H1 (cell line): ENCODE results near the gene NR2F1. TPM values are rescaled to one million over a fixed set of nuclear protein-coding genes. Genes with fewer than 3 reads are reported as not detected.

ENCODE experiments used
- CTCF ChIA-PET: fragments of 300-600 bp; sonication (Branson Sonifier 250); formaldehyde crosslinking; loops from one replicate; lab custom pipeline; 2021; ENCODE audit not compliant: partially characterized antibody; lab: Charles Lee
- POLR2A ChIA-PET: fragments of 300-600 bp; sonication (Branson Sonifier 250); formaldehyde crosslinking; loops from one replicate; lab custom pipeline; 2021; ENCODE audit warnings: inconsistent platforms; ENCODE audit not compliant: partially characterized antibody; lab: Charles Lee
- DNase-seq, 2 experiments: peaks; one replicate each; pipeline versions ENCODE4 v3.0.0 to v3.0.0-alpha.2; 2010 to 2022; ENCODE audit warnings: low spot score in 2 of 2, low read depth in 1 of 2, mixed read lengths in 1 of 2
- FAIRE-seq: peaks from 2 replicates; lab custom pipeline; 2011; peaks lifted over from hg19 to GRCh38; lab: Jason Lieb, UNC
- H2AFZ ChIP-seq: 2 replicates; pipeline ENCODE4 v1.8.1; 2012; ENCODE audit warnings: low read length, inconsistent platforms
- H2AK5ac ChIP-seq: 2 replicates; pipeline ENCODE4 v1.6.1; 2013; ENCODE audit warnings: low read depth, low read length
- H2BK120ac ChIP-seq: replicated peaks from 2 replicates; pipeline ENCODE3; 2013; ENCODE audit warnings: low read depth, low read length, inconsistent platforms
- H2BK12ac ChIP-seq: 2 replicates; pipeline ENCODE4 v1.6.1; 2013; ENCODE audit warnings: low read depth, low read length
- H2BK15ac ChIP-seq: 2 replicates; pipeline ENCODE4 v1.6.1; 2013; ENCODE audit warnings: low read length
- H2BK20ac ChIP-seq: 2 replicates; pipeline ENCODE4 v1.6.1; 2013; ENCODE audit warnings: low read length
- H2BK5ac ChIP-seq: 2 replicates; pipeline ENCODE4 v1.6.1; 2013; ENCODE audit warnings: low read depth, low read length
- H3K14ac ChIP-seq: 2 replicates; pipeline ENCODE4 v1.6.1; 2013; ENCODE audit warnings: inconsistent platforms; ENCODE audit not compliant: insufficient read length
- H3K18ac ChIP-seq: 2 replicates; pipeline ENCODE4 v1.6.1; 2013; ENCODE audit warnings: low read length; ENCODE audit errors: extremely low read depth
- H3K23ac ChIP-seq: 2 replicates; pipeline ENCODE4 v1.6.1; 2013; ENCODE audit warnings: inconsistent platforms; ENCODE audit not compliant: insufficient read length
- H3K23me2 ChIP-seq: 2 replicates; pipeline ENCODE4 v1.6.1; 2013; ENCODE audit warnings: low read depth, low read length
- H3K27ac ChIP-seq: 2 replicates; pipeline ENCODE4 v1.6.1; 2011; ENCODE audit warnings: low read depth, low read length, inconsistent platforms
- H3K27me3 ChIP-seq, 4 experiments: replicated peaks in 1 of 4; 1 replicate in 1 of 4; 2 replicates in 3 of 4; pipeline versions ENCODE4 v1.6.1 to v1.8.1; 2011 to 2013; ENCODE audit warnings: low read length in 3 of 4, mild to moderate bottlenecking in 3 of 4, inconsistent platforms in 2 of 4, mixed read lengths in 2 of 4, moderate library complexity in 1 of 4; ENCODE audit not compliant: control insufficient read depth in 3 of 4, insufficient read depth in 3 of 4; ENCODE audit errors: extremely low read depth in 1 of 4
- H3K36me3 ChIP-seq, 4 experiments: 2 replicates each; pipeline versions ENCODE4 v1.6.1 to v1.8.1; 2011 to 2013; ENCODE audit warnings: mild to moderate bottlenecking in 4 of 4, low read length in 3 of 4, moderate library complexity in 2 of 4, control low read depth in 1 of 4, inconsistent platforms in 1 of 4; ENCODE audit not compliant: insufficient read depth in 4 of 4, control insufficient read depth in 2 of 4
- H3K4ac ChIP-seq: replicated peaks from 2 replicates; pipeline ENCODE3; 2013; ENCODE audit warnings: low read length, low read depth, mixed read lengths, inconsistent platforms; ENCODE audit not compliant: insufficient read length
- H3K4me1 ChIP-seq, 4 experiments: replicated peaks in 1 of 4; 1 replicate in 1 of 4; 2 replicates in 3 of 4; pipeline versions ENCODE4 v1.6.1 to v1.8.1; 2011 to 2013; ENCODE audit warnings: low read length in 3 of 4, inconsistent platforms in 2 of 4, mixed read lengths in 1 of 4; ENCODE audit not compliant: insufficient read depth in 4 of 4, control insufficient read depth in 3 of 4
- H3K4me2 ChIP-seq, 2 experiments: 2 replicates each; pipeline versions ENCODE4 v1.6.1 to v1.8.1; 2011 to 2013; ENCODE audit warnings: low read depth in 2 of 2, low read length in 2 of 2, control low read depth in 1 of 2, inconsistent platforms in 1 of 2, mild to moderate bottlenecking in 1 of 2; ENCODE audit not compliant: insufficient read depth in 1 of 2
- H3K4me3 ChIP-seq, 4 experiments: fragments of 200-600, 300-600 bp in 1 of 4; sonication (generic), shearing (Covaris generic), sonication (Bioruptor Twin) in 1 of 4; 2 replicates each; pipeline versions ENCODE4 v1.5.1 to v1.8.1; 2011 to 2016; ENCODE audit warnings: low read length in 4 of 4, low read depth in 3 of 4, control low read depth in 2 of 4, inconsistent platforms in 2 of 4, mild to moderate bottlenecking in 2 of 4, mixed read lengths in 1 of 4, moderate library complexity in 1 of 4; ENCODE audit not compliant: insufficient read depth in 2 of 4; ENCODE audit errors: extremely low read depth in 1 of 4
- H3K56ac ChIP-seq: replicated peaks from 2 replicates; pipeline ENCODE3; 2013; ENCODE audit warnings: low read depth, mild to moderate bottlenecking, mixed read lengths, low read length, inconsistent platforms; ENCODE audit not compliant: insufficient read length
- H3K79me1 ChIP-seq: 2 replicates; pipeline ENCODE4 v1.6.1; 2013; ENCODE audit warnings: low read depth, low read length, control low read depth
- H3K79me2 ChIP-seq, 2 experiments: 2 replicates each; pipeline versions ENCODE4 v1.6.1 to v1.8.1; 2012 to 2013; ENCODE audit warnings: low read length in 2 of 2, mild to moderate bottlenecking in 2 of 2, inconsistent platforms in 1 of 2; ENCODE audit not compliant: insufficient read depth in 2 of 2, control insufficient read depth in 1 of 2
- H3K9ac ChIP-seq, 4 experiments: replicated peaks in 1 of 4; 1 replicate in 1 of 4; 2 replicates in 3 of 4; pipeline versions ENCODE4 v1.6.1 to v1.8.1; 2011 to 2013; ENCODE audit warnings: low read depth in 3 of 4, low read length in 3 of 4, control low read depth in 2 of 4, mild to moderate bottlenecking in 2 of 4, moderate library complexity in 2 of 4, inconsistent platforms in 1 of 4; ENCODE audit errors: extremely low read depth in 1 of 4
- H3K9me3 ChIP-seq, 2 experiments: 2 replicates each; pipeline versions ENCODE4 v1.6.1 to v1.8.1; 2012 to 2013; ENCODE audit warnings: mild to moderate bottlenecking in 2 of 2, moderate library complexity in 2 of 2, control low read depth in 1 of 2, inconsistent platforms in 1 of 2, low read depth in 1 of 2, low read length in 1 of 2, mixed read lengths in 1 of 2; ENCODE audit not compliant: insufficient read depth in 2 of 2
- H4K20me1 ChIP-seq, 2 experiments: replicated peaks in 1 of 2; 2 replicates each; pipeline versions ENCODE3 to v1.8.1; 2011 to 2013; ENCODE audit warnings: inconsistent platforms in 2 of 2, low read length in 2 of 2, mild to moderate bottlenecking in 1 of 2; ENCODE audit not compliant: insufficient read depth in 2 of 2, control insufficient read depth in 1 of 2
- H4K5ac ChIP-seq: 2 replicates; pipeline ENCODE4 v1.6.1; 2013; ENCODE audit warnings: low read length, low read depth, mixed read lengths, inconsistent platforms; ENCODE audit not compliant: insufficient read length
- H4K8ac ChIP-seq: 2 replicates; pipeline ENCODE4 v1.8.0; 2013; ENCODE audit warnings: mild to moderate bottlenecking, moderate library complexity, low read length, inconsistent platforms; ENCODE audit not compliant: insufficient read depth; ENCODE audit errors: extremely low read depth
- H4K91ac ChIP-seq: replicated peaks from 2 replicates; pipeline ENCODE3; 2013; ENCODE audit warnings: low read length, mixed read lengths, inconsistent platforms; ENCODE audit not compliant: insufficient read length
- CBX5 ChIP-seq: fragments of 300-800, 300-1000 bp; sonication (generic); IDR thresholded peaks from 2 replicates; pipeline ENCODE4 v1.7.1; 2016; ENCODE audit warnings: antibody characterized with exemption, low read length, low read depth
- HDAC6 ChIP-seq: IDR thresholded peaks from one replicate; pipeline ENCODE4 v1.7.1; 2012; ENCODE audit warnings: low read depth, mild to moderate bottlenecking, inconsistent platforms, low read length, moderate library complexity
- RAD21 ChIP-seq, 2 experiments: IDR thresholded peaks in 1 of 2; conservative IDR thresholded peaks in 1 of 2; 2 replicates each; pipeline ENCODE4 v1.6.1; 2011; ENCODE audit warnings: low read depth in 2 of 2, low read length in 2 of 2, improper control_type of control experiment in 1 of 2, inconsistent platforms in 1 of 2, mild to moderate bottlenecking in 1 of 2, moderate library complexity in 1 of 2
- RNF2 ChIP-seq: fragments of 200-900, 300-1000 bp; sonication (generic); IDR thresholded peaks from 2 replicates; pipeline ENCODE4 v1.7.1; 2016; ENCODE audit warnings: borderline replicate concordance, low read depth, mild to moderate bottlenecking, antibody characterized with exemption, low read length; ENCODE audit not compliant: poor library complexity, severe bottlenecking; ENCODE audit errors: missing control alignments
- SP1 ChIP-seq: IDR thresholded peaks from 2 replicates; pipeline ENCODE4 v1.6.1; 2011; ENCODE audit warnings: low read depth, low read length
- SUZ12 ChIP-seq: fragments of 200-600 bp; sonication (generic); IDR thresholded peaks from 2 replicates; pipeline ENCODE4 v1.6.1; 2012; ENCODE audit warnings: mild to moderate bottlenecking, inconsistent platforms, low read length, moderate library complexity, mixed read lengths
- TAF1 ChIP-seq: IDR thresholded peaks from 2 replicates; pipeline ENCODE4 v1.6.1; 2011; ENCODE audit warnings: mild to moderate bottlenecking, low read depth, low read length
- TEAD4 ChIP-seq: IDR thresholded peaks from 2 replicates; pipeline ENCODE4 v1.6.1; 2012; ENCODE audit warnings: low read depth, low read length, inconsistent platforms, mixed read lengths
- WGBS, 2 experiments: shearing (Covaris generic) in 1 of 2; methylation state at CpG; one replicate each; pipeline versions ENCODE4 v1.1.6 to v1.1.7; 2013 to 2015; ENCODE audit warnings: low lambda C conversion rate in 2 of 2, mixed read lengths in 2 of 2, inconsistent platforms in 1 of 2, low coverage in 1 of 2, missing lambda C conversion rate in 1 of 2; ENCODE audit not compliant: insufficient replicate concordance in 2 of 2, insufficient coverage in 1 of 2, insufficient read length in 1 of 2; ENCODE audit errors: extremely low coverage in 1 of 2, missing lambda C conversion rate in 1 of 2; 5-methylcytosine and 5-hydroxymethylcytosine counted together
- polyA plus RNA-seq, 7 experiments: library from polyadenylated mRNA; depleted of rRNA in 3 of 7; stranded (reverse) in 5 of 7; unstranded in 2 of 7; fragments of >200 nt in 5 of 7; fragments of 200-250 nt in 2 of 7; gene quantifications; 1 replicate in 5 of 7; 2 replicates in 1 of 7; 4 replicates in 1 of 7; pipeline versions ENCODE4 v1.2.1 to v1.2.3, GENCODE V29; 2011 to 2013; ENCODE audit warnings: missing spikeins in 2 of 7, mixed read lengths in 2 of 7
- total RNA-seq: library from RNA; stranded (reverse); fragmentation: NEBNext Ultra II Directional; extraction: Animal tissue kit (Norgen Biotek cat#: 25700); gene quantifications from 2 replicates; pipeline ENCODE4 v1.2.1, GENCODE V29; 2021

Gene NR2F1
- total and polyA plus RNA-seq, 2 of the 8 experiments (the other 6 are each of a cell fraction or from before 2014, with no cell fraction given): not detected

GRCh38 chr5:93589829-93590215 lies 6.8 kb downstream of the NR2F1 start:
- no peak overlapping the region for H2BK15ac ChIP-seq
- no peak overlapping the region for H2BK5ac ChIP-seq
- H3K23ac ChIP-seq: no peak overlapping the region
- H2BK120ac ChIP-seq: no peak overlapping the region
- H4K8ac ChIP-seq: no peak overlapping the region
- H4K20me1 ChIP-seq: peaks cover 19 to 36% of the 10 kb centered on the region in 2 experiments
- no peak overlapping the region for H3K14ac ChIP-seq
- no peak overlapping the region for H3K18ac ChIP-seq
- no peaks in the 10 kb centered on the region for H3K9me3 ChIP-seq
- no peaks in the 10 kb centered on the region for H3K79me1 ChIP-seq
- no peak overlapping the region for H3K27ac ChIP-seq
- ChIA-PET CTCF (interaction anchor here (1.4 to 4.5 kb wide), 4 partner anchors 9 to 211 kb away, joined by 3 to 15 read pairs (median 8); partner anchors contain the start of gene NR2F1-AS1), POLR2A (no interaction called here)
- no peak for DNase-seq
- H3K4ac ChIP-seq: no peak overlapping the region
- H4K91ac ChIP-seq: no peak overlapping the region
- no peak overlapping the region for H2BK20ac ChIP-seq
- H3K27me3 ChIP-seq: peaks cover 88 to 100% (median 97%) of the 10 kb centered on the region in 4 experiments
- H3K4me2 ChIP-seq: no peak overlapping the region
- FAIRE-seq: no peak
- peaks cover 0 to 19% (median 14%) of the 10 kb centered on the region in 4 experiments; a peak in 5 of 7 replicates for H3K4me1 ChIP-seq
- TF ChIP-seq RAD21 (IDR thresholded peaks at IDR 0.05 in 1 of 2, conservative IDR thresholded peaks at IDR 0.05 in 1 of 2; ENCODE audit: low read depth in 2 of 2, low read length in 2 of 2): no peak
- TF ChIP-seq HDAC6: no peak
- no peak; the same call in 1 of the 2 replicates for TF ChIP-seq SUZ12
- no peak for TF ChIP-seq TAF1
- no peak for TF ChIP-seq TEAD4
- no peak for TF ChIP-seq CBX5
- peak; percentile 74 for TF ChIP-seq RNF2
- no peak for TF ChIP-seq SP1
- H2AK5ac ChIP-seq: no peak overlapping the region
- no peaks in the 10 kb centered on the region; the same call in 1 of the 2 replicates for H3K23me2 ChIP-seq
- H2BK12ac ChIP-seq: no peak overlapping the region; the same call in 1 of the 2 replicates
- H3K36me3 ChIP-seq: peaks cover 0 to 7% (median 0%) of the 10 kb centered on the region in 4 experiments; a peak in 1 of 8 replicates
- H3K56ac ChIP-seq: no peak overlapping the region
- WGBS, 2 experiments: 23% methylated on average over 2 of the region's 2 CpGs; no CpG with 5 or more reads in 1 of the 2 experiments
- no peak overlapping the region for H3K4me3 ChIP-seq
- no peaks in the 10 kb centered on the region for H3K79me2 ChIP-seq
- H4K5ac ChIP-seq: no peak overlapping the region
- no peak overlapping the region for H3K9ac ChIP-seq
- no peak overlapping the region for H2AFZ ChIP-seq
